Neuron (in vitro differentiated cells): ENCODE measurements around the gene ATG7.

ENCODE experiments used
- H2AFZ ChIP-seq: one replicate; pipeline ENCODE4 v1.6.1; 2013; ENCODE audit warnings: low read depth, mild to moderate bottlenecking, inconsistent platforms, low read length, moderate library complexity
- H3K27me3 ChIP-seq: one replicate; pipeline ENCODE4 v1.6.1; 2013; ENCODE audit warnings: low read length; ENCODE audit not compliant: insufficient read depth
- H3K36me3 ChIP-seq: one replicate; pipeline ENCODE4 v1.6.1; 2013; ENCODE audit warnings: low read length; ENCODE audit not compliant: insufficient read depth
- H3K4me1 ChIP-seq: one replicate; pipeline ENCODE4 v1.6.1; 2013; ENCODE audit warnings: low read length; ENCODE audit not compliant: insufficient read depth
- H3K4me3 ChIP-seq: 2 replicates; pipeline ENCODE4 v1.5.1; 2013; ENCODE audit warnings: mild to moderate bottlenecking, low read length, moderate library complexity
- H3K9me3 ChIP-seq: one replicate; pipeline ENCODE4 v1.6.1; 2013; ENCODE audit warnings: low read length

ATG7 gene

GRCh38 chr3:11556851-11557644 lies 284.9 kb downstream of the ATG7 start:
- Histone ChIP-seq H3K4me3 (no peak overlapping the region), H3K9me3 (peaks cover 2% of the 10 kb centered on the region), H3K27me3 (no peaks in the 10 kb centered on the region), H3K36me3 (peaks cover 38% of the 10 kb centered on the region), H2AFZ (no peak overlapping the region), H3K4me1 (peaks cover 40% of the 10 kb centered on the region)

- H3K4me1 ChIP-seq: peaks cover 40% of the 10 kb centered on the region
- peaks cover 47% of the 10 kb centered on the region for H3K36me3 ChIP-seq
- no peak overlapping the region for H3K4me3 ChIP-seq
- no peaks in the 10 kb centered on the region for H3K27me3 ChIP-seq
- H3K9me3 ChIP-seq: peaks cover 2% of the 10 kb centered on the region
- H2AFZ ChIP-seq: no peak overlapping the region
Observed at GRCh38 chr3:11558002-11558401, 285.8 kb downstream of the ATG7 start.

- peaks cover 51% of the 10 kb centered on the region for H3K36me3 ChIP-seq
Observed at GRCh38 chr3:11558411-11558903, 286.3 kb downstream of the ATG7 start.

GRCh38 chr3:11558918-11559815 lies 287.0 kb downstream of the ATG7 start:
- no peak overlapping the region for H2AFZ ChIP-seq
- no peaks in the 10 kb centered on the region for H3K9me3 ChIP-seq
- H3K36me3 ChIP-seq: peaks cover 52% of the 10 kb centered on the region
- H3K4me1 ChIP-seq: peaks cover 40% of the 10 kb centered on the region
- H3K27me3 ChIP-seq: no peaks in the 10 kb centered on the region
- H3K4me3 ChIP-seq: no peak overlapping the region

More at GRCh38 chr3:11558411-11558903, 286.3 kb downstream of the ATG7 start:
- Histone ChIP-seq H3K9me3 (no peaks in the 10 kb centered on the region), H3K4me3 (no peak overlapping the region), H3K4me1 (peaks cover 40% of the 10 kb centered on the region), H3K27me3 (no peaks in the 10 kb centered on the region), H2AFZ (no peak overlapping the region)

- no peaks in the 10 kb centered on the region for H3K9me3 ChIP-seq
- H2AFZ ChIP-seq: no peak overlapping the region
- H3K4me1 ChIP-seq: peaks cover 40% of the 10 kb centered on the region
- H3K4me3 ChIP-seq: no peak overlapping the region
- H3K27me3 ChIP-seq: no peaks in the 10 kb centered on the region
- peaks cover 49% of the 10 kb centered on the region for H3K36me3 ChIP-seq
Observed at GRCh38 chr3:11559816-11560633, 287.8 kb downstream of the ATG7 start.

GRCh38 chr3:11560746-11561145 lies 288.5 kb downstream of the ATG7 start:
- Histone ChIP-seq H3K9me3 (no peaks in the 10 kb centered on the region), H2AFZ (no peak overlapping the region), H3K27me3 (no peaks in the 10 kb centered on the region), H3K4me1 (peaks cover 35% of the 10 kb centered on the region), H3K36me3 (peaks cover 49% of the 10 kb centered on the region), H3K4me3 (no peak overlapping the region)

- Histone ChIP-seq H3K36me3 (peaks cover 63% of the 10 kb centered on the region), H3K27me3 (no peaks in the 10 kb centered on the region), H3K4me1 (peaks cover 19% of the 10 kb centered on the region), H2AFZ (no peak overlapping the region), H3K4me3 (no peak overlapping the region), H3K9me3 (peaks cover 2% of the 10 kb centered on the region)
Observed at GRCh38 chr3:11562277-11562881, 290.2 kb downstream of the ATG7 start.

GRCh38 chr3:11563159-11563864 lies 291.1 kb downstream of the ATG7 start:
- no peak overlapping the region for H3K4me3 ChIP-seq
- peaks cover 71% of the 10 kb centered on the region for H3K36me3 ChIP-seq
- H3K9me3 ChIP-seq: peaks cover 2% of the 10 kb centered on the region
- no peak overlapping the region for H2AFZ ChIP-seq
- H3K4me1 ChIP-seq: peaks cover 11% of the 10 kb centered on the region
- no peaks in the 10 kb centered on the region for H3K27me3 ChIP-seq

GRCh38 chr3:11563865-11564185 lies 291.6 kb downstream of the ATG7 start:
- Histone ChIP-seq H3K36me3 (peaks cover 66% of the 10 kb centered on the region), H3K4me1 (peaks cover 6% of the 10 kb centered on the region), H3K27me3 (no peaks in the 10 kb centered on the region), H3K9me3 (peaks cover 2% of the 10 kb centered on the region), H2AFZ (no peak overlapping the region), H3K4me3 (no peak overlapping the region)

GRCh38 chr3:11564577-11565001 lies 292.4 kb downstream of the ATG7 start:
- peaks cover 6% of the 10 kb centered on the region for H3K4me1 ChIP-seq
- no peaks in the 10 kb centered on the region for H3K27me3 ChIP-seq
- peaks cover 2% of the 10 kb centered on the region for H3K9me3 ChIP-seq
- H3K4me3 ChIP-seq: no peak overlapping the region
- H3K36me3 ChIP-seq: peaks cover 63% of the 10 kb centered on the region
- H2AFZ ChIP-seq: no peak overlapping the region

GRCh38 chr3:11565072-11565471 lies 292.9 kb downstream of the ATG7 start:
- H3K4me1 ChIP-seq: peaks cover 6% of the 10 kb centered on the region
- H3K4me3 ChIP-seq: no peak overlapping the region
- H3K36me3 ChIP-seq: peaks cover 58% of the 10 kb centered on the region
- H2AFZ ChIP-seq: no peak overlapping the region
- H3K27me3 ChIP-seq: no peaks in the 10 kb centered on the region
- peaks cover 2% of the 10 kb centered on the region for H3K9me3 ChIP-seq

- Histone ChIP-seq H3K4me3 (no peak overlapping the region), H2AFZ (no peak overlapping the region), H3K9me3 (peaks cover 2% of the 10 kb centered on the region), H3K4me1 (peaks cover 6% of the 10 kb centered on the region), H3K36me3 (peaks cover 57% of the 10 kb centered on the region), H3K27me3 (no peaks in the 10 kb centered on the region)
Observed at GRCh38 chr3:11565492-11565891, 293.3 kb downstream of the ATG7 start.
